Measurements from ENCODE around the gene METTL13.

GRCh38 chr1:171772312-171772711 lies 9.1 kb upstream of the METTL13 start:
- no peak for TF ChIP-seq CTCF (IDR thresholded peaks at IDR 0.05)
- no peak for TF ChIP-seq POLR2A (IDR thresholded peaks at IDR 0.05)

All from Peyer's patch (tissue), 4 donors.